ENCODE results near the gene EDIL3.
"Not testable (repeated sequence)": the region's sequence is repeated elsewhere in the genome, so short reads cannot be mapped to it uniquely, and the experiment has no call there.

Gene EDIL3

DNA sequence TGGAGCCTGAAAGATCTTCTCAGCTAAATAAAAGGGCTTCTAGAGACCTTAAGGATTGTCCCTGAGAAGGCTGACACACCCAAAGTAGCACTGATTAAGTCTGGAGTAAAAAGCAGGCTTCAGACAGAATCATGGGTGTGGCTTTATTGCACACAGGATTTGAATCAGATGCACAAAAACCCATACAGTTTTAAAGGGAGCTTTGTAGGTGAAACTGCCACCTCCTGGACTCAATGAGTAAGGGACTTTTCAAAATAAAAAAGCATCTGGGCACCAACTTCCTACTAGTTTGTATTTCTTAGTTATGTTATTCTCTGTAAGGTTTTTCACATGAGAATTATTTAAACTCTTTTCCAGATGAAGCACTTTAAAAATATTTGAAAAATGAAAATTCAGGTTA lies 129.4 kb downstream of the EDIL3 start:
- no peak for DNase-seq

DNA sequence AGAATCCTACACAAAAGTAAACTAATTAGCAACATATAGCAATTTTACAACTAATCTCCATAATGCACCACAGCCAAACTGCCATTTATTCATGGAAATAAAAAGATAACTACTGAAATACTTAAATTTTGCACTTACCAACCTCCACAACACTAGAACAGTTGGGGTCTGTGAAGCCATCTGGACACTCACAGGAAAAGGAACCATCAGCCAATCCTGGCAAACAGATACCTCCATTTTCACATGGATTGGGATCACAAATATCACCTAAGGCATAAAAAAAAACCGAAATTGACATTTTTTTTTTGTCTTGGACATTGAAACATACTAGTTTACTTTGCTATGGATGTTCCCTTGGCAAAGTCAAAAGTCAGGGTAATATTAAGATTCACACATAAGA lies 130.7 kb downstream of the EDIL3 start:
- no peak for DNase-seq

DNA sequence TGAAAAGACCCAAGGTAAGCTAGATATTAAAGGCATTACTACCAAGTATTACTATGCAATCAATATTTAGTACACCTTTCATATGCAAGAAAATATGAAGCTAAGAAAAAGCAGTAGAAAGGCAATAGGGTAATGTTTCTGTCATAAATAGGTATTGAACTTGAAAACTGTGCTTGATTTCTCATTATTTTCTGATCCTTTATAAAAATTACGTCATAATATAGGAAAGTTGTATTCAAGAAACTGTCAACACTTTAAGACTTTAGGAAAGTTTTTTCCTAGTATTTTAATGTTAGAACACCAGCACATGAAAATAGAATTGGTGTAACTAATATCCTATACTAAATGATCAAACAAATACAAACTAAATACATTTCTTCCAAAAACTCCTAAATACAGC lies 133.2 kb downstream of the EDIL3 start:
- no peak for DNase-seq

DNA sequence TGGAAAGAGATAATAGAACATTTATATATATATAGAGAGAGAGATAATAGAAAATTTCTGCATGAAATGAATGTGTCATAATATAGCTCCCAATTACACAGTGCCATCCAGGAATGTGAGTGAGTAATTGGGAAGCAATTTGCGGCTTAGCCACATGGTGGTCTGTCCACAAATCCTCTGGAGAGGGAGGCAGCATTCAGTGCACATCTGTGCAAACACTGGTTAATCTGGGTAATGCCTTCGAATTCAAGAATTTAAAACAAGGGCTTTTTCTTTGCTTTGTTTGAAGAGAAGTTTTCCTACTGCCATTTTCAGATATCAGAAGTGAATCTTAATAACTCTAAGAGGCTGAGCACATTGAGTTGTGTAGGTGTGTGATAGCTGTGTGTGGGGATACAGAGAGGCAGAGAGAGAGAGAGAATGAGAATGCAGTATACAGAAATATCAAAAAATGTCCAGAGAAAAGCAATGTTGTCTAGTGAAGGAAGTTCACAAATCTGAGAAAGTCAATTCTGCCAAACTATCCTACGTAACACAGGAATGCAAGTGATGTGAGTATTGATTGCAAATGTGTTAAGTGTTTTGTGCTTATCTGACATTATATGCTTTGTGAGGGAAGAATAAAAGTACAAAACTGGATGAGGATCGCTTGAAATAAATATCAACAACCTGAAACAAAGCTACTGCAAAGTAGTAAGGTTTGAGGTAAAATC lies 134.6 kb downstream of the EDIL3 start:
- peak; percentile 40 for DNase-seq

DNA sequence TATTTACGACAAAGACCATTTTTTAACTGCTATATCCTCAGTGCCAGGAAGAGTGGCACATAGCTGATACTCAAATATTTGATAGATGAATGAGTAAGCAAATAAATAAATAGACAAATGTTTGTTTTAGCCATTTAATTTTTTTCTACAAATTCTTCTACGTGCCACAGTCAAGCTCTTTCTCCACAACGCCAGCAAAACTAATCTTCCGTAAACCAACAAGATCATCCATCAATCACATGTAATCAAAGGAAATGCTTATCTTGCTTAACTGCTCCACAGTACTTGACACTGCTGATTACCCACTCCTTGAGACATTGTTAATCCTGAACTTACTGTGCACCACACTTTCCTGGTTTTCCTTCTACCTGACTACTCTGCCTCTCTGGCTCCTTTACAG lies 136.7 kb downstream of the EDIL3 start:
- peak; percentile 7 for DNase-seq

DNA sequence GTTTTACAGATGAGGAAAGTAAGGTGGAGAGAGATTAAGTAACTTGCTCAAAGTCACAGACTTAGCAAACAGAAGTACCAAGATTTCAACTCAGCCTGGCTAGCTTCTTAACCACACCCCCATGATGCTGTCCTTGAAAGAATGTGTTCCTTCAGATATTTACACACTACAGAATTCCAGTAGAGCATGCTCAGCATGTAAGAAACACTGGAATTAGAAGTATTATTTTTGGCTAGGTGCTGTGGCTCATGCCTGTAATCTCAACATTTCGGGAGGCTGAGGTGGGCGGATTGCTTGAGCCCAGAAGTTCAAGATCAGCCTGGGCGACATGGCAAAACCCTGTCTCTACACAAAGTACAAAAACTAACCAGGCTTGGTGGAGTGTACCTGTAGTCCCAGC lies 142.4 kb downstream of the EDIL3 start:
- no peak for DNase-seq

DNA sequence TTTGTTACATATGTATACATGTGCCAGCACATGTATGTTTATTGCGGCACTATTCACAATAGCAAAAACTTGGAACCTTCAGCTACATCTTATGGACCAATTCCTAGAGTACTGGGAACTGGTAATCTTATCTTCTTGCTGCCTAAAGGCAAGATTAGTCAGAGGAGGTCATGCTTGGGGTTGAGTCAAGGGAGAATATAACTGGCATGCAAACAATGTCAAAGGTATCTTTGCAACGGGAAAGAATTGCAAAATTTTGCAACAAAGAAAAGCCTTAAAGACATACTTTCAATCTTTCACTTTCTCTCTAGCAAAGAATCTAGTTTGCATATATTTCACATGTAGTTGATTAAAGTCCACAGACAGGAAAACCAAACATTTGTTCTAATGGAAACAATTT lies 145.2 kb downstream of the EDIL3 start:
- no peak for DNase-seq

DNA sequence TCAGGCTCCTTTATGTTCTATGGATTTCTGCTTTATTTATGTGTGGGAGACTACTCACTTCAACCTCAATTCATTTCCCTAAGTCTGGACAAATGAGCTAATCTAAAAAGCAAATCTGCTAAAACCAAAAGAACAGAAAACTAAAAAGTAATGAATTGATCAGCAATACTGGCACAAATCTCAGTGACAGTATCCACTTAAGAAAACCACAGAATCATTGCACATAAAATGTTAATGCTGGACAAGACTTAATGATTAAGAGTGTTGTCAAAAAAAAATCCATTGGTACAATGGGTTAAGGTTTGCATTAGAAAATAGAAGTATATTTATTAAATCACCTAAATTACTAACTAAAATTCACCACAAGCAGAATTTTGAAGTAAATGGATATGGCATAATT lies 147.6 kb downstream of the EDIL3 start:
- no peak for DNase-seq

DNA sequence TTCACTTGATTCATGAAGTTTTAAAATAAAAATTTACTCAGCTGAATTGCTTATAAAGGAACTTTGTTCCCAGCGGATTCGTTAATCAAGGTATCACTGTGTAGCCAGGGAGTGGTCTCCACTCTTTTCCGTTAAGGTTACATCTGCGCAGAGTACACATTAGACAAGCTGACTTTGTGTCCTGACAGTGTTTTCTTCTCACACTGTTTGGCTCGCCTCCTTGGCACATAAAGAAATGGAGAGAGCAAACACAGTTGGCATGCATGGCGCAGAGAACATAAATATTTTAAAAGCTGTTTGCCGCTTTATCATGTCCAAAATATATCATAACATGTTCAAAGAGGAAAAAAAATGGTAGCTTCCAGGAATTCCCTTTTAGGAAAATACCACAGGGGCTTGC lies 153.2 kb downstream of the EDIL3 start:
- no peak for DNase-seq

DNA sequence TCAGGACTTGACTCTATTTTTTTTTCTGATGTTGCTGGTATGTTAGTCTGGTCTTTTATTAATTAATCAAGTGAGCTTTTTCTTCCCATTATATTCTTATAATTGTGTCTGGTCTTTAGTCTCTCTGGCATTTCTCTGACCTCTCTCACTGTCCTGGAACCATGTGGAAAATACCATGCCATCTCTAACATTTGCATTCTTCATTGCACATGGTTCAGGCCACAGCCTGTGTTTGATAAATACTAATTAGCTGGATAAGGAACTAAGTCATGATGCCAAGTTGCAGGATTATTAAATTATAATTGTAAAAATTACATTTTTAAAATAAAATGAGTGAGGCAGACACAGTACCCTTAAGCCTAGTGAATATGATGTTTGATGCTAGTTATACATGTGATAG lies 155.6 kb downstream of the EDIL3 start:
- no peak for DNase-seq

DNA sequence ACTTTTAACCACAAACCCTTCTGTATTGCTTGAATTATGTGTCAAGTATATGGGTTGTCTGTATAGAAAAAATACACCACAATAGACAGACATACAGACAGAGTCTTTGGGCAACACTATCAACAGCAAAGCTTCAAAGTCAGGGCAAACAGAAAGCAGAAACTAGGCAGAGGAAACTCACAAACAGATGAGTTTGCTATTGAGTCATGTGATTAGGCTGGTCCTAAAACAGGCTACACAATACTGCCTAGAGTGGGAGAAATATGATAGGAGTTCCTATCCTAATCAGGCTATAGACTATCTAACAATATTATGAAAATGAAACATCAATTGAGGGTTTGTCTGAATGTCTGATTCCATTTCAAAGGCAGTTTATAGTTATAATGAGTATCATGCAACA lies 156.4 kb downstream of the EDIL3 start:
- DNase-seq, result no peak

DNA sequence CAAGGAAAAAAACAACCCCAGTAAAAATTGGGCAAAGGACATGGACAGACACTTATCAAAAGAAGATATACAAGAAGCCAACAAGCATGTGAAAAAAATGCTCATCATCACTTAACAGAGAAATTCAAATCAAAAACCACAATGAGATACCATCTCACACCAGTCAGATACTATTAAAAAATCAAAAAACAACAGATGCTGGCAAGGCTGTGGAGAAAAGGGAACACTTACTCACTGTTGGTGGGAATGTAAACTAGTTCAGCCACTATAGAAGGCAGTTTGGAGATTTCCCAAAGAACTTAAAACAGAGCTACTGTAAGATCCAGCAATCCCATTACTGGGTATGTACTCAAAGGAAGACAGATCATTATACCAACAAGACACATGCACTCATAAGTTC lies 157.4 kb downstream of the EDIL3 start:
- no peak for DNase-seq

DNA sequence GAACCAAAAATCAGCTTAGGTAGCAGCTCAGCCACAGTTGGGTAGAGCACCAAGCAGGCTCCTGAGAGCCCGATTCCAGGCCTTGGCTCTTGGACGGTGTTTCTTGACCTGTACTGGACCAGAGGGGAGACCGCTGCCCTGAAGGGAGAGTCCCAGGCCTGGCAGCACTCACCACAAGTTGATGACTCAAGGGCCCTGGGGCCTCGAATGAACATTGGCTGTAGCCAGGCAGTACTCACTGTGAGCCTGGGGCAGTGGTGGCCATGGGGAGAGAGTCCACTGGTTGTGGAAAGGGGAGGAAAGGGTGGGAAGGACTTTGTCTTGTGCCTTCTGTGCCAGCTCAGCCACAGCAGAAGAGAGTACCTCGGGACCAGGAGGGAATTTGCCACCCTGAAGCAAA lies 166.1 kb downstream of the EDIL3 start:
- no peak for DNase-seq

DNA sequence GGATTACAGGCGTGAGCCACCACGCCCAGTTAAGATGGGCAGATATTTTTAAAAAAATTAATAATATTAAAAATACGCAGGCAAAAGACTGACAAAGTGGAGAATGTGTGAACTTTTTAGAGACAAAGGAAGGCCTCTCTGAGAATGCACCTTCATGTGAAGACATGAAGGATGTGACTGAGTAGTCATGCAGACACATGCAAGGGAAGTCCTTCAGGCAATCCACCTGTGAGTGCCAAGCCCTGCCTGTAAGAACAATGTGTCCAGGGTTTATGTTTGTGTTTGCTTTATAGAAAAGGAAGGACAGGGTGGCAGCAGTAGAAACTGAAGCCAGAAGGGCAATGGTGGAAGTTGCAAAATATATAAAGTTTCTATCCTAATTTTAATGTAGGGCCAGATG lies 169.2 kb downstream of the EDIL3 start:
- DNase-seq, result no peak

DNA sequence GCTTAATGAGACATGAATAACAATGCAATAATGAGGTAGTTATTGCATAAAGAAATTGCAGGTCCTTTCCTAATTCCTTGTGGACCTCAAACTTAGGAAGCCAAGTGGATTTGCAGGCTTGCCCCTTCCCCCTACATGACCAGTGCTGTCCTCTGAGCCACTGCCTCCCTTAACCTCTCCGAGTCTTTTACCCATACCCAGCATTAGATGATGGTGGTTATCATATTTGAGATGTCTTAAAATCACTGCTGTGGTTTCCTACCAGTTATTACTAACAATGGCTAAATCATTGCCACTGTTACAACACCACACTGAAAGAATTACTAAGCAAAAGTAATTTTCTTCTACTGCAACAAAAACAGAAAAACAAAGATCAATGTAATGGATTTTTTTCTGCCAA lies 170.8 kb downstream of the EDIL3 start:
- no peak for DNase-seq

DNA sequence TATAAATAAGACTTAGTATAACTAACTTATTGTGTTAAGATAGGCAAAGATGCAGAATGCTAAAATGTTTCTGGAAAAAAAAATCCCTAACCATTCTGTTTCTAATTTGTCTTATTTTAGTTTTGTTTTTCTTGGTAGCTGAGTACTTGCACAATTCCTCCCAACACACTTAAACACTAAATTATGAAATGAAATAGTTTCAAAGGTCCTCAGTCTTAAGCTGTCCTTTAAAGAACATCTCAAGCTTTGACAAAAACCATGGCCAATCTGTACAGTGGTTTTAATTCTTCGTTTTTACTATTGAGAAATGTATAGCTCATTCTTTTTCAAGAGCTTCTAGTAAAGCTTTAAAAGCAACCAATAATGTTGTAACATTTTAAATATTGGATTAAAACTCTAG lies 171.5 kb downstream of the EDIL3 start:
- DNase-seq, result no peak

DNA sequence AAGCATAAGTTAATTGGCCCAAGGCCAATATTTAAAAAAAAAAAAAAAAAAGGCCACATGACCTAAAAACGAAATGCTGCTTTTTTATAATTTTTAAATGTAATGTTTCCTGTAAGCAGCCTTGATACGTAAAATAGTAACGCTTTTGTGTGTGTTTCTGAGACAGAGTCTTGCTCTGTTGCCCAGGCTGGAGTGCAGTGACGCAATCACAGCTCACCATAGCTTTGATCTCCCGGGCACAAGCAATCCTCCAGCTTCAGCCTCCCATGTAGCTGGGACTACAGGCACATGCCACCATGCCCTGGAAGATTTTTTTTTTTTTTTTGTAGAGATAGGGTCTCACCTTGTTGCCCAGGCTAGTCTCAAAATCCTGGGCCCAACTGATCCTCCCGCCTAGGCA lies 179.9 kb downstream of the EDIL3 start:
- DNase-seq, result no peak

DNA sequence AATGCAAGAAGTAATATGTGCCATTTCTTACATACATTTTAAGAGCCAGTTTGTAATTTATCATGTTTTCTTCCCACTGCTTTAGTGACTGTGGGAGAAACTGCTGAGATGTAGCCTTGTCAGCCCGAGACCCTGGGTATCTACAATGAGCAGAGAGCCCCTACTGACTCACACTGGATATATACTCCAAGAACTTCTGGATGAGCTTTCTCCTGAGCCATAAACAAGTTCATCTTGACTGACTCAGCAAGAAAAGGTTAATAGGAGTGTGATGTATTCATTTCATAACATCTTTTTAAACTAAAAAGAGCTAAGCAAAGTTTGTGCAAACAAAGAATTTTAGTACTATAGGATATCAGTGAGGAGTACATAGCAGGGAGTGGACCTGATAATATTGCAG lies 182.5 kb downstream of the EDIL3 start:
- no peak for DNase-seq

DNA sequence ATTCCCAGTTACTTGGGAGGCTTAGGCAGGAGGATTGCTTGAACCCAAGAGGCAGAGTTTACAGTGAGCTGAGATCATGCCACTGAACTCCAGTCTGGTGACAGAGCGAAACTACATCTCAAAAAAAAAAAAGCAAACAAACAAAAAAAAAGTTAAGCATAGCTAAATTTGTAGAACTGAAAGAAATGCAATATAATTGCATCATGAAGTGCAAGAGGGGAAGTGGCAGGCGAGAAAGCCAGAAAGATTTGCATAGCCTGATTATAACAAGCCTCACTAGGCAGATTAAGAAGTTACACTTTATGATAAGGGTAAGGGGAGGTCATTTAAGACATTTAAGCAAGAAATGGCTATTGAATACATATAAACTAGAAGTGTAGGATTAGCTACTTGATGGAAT lies 187.1 kb downstream of the EDIL3 start:
- DNase-seq, result no peak

DNA sequence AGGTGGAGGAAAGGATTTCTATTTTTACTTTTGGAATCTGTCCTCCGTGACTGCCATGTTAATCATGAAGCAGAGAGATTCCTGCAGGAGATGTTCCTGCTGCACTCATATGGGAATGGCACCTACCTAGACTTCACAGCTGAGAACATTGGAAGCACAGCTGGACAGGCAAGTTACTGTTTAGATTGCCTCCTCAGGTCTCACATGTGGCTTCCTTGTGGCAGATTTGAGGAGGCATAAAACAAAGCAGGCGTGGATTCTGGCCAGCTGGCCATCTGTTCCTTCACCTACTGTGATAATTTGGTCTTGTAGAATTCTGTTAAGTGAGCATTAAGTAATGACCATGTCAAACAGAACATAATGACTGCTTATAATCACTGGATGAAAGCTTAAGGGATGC lies 193.4 kb downstream of the EDIL3 start:
- peak; percentile 54 for DNase-seq

DNA sequence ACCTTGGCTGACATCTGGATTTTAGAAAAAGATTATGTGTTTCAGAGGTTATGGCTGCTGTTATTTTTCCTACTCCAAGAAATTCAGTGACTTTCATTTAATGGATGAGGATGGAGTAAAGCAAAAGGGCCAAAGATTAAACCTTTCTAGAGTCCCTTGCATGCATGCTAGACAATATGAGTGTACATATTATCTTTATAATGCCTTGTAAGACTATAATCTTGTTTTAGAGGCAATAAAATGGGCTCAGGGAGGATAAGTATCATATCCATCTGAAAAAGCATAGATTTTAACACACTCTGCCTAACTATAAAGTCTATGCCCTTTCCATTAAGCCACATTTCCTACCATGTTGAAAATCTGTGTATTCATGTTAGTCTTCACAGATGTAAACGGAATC lies 199.8 kb downstream of the EDIL3 start:
- DNase-seq, result no peak

DNA sequence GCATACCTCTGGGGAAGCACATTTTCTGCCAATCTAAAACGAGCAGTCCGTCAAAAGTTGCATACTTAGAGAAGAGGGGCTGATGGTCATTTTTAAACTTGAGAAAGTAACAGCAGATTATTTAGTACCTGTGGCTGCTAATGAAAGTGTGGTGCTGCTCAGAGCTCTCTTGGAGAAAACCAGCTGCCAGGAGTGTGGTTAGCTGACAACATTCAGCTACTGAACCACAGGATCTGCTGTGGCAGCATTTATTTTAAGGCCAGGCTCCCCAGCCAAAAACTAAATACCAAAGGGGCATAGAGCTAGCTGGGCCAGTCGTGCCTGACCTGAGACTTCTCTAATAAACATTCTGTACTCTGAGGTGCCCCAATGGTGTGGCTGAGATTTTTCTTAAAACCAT lies 203.6 kb downstream of the EDIL3 start:
- DNase-seq, result no peak

DNA sequence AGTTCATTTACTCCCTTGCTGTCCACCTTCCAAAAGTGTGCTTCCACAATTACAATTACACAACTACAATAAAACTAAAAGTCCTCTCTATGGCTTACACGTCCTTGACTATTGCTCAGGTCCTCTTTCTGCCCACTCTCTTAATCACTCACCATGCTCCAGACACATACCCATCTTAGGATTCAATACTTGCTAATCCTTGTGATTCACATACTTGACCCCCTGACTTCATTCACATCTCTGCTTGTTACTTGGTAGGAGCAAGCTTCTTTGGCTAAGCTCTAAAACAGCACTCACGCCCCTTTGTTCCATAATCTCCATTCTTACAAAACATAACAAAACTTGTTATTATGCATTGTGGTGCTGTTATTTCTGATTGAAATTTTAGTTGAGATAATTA lies 215.8 kb downstream of the EDIL3 start:
- DNase-seq, result no peak

DNA sequence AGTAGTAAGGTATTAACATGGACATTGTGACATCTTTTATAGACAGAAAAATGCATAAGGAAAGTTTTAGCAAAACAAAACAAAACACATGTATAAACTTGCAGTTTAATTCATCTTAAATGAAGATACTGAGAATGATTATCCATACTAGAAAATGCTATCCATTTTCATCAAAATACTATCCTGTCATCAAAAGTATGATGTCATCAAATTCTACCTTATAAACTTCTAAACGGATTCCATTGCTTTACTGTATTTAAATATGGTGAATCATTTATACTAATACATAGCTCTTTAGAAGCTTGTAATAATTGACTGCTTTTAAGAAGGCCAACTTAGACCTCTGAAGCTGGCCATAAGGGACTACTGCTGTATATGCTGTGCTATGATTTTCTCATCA lies 221.0 kb downstream of the EDIL3 start:
- no peak for DNase-seq

DNA sequence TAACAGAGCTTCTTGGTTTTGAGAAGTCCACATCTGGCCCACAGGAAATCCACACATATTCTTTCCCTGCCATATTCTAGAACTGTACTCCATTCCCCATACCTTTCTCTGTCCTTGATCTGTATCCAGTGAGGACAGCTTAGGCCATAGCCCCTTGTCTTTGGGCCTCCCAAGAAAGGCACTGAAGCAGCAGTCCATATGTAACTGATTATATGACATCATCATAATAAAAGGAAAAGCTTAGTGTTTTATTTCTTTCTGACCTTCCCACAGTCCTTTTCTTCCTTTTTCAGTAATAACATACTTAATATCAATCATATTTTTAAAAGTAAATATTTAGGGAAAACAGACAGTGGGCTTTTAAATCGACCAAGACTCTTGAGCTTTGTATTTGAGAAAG lies 222.0 kb downstream of the EDIL3 start:
- no peak for DNase-seq

DNA sequence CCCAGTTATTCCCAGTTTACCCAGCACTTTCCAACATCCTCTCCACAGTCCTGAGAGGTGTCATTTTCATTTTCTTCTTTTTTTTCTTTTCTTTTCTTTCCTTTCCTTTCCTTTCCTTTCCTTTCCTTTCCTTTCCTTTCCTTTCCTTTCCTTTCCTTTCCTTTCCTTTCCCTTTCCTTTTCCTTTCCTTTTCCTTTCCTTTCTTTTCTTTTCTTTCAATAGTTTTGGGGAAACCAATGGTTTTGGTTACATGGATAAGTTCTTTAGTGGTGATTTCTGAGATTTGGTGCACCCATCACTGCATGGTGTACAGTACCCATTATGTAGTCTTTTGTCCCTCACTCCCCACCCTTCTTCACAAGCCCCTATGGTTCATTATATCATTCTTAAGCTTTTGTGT lies 224.0 kb downstream of the EDIL3 start:
- not testable (repeated sequence) for DNase-seq
